Astrocyte (in vitro differentiated cells and primary cell): ENCODE results near the gene HSD11B2. TPM values are rescaled to one million over a fixed set of nuclear protein-coding genes. Genes with fewer than 3 reads are reported as not detected.
A peak's percentile ranks its signal among the peaks of the same experiment; 100 is the strongest.

Experiments
- DNase-seq: peaks from one replicate; pipeline ENCODE4 v3.0.0-alpha.2; 2010; ENCODE audit warnings: low read depth
- FAIRE-seq: peaks from 2 replicates; lab custom pipeline; 2011; peaks lifted over from hg19 to GRCh38; lab: Jason Lieb, UNC
- H2AFZ ChIP-seq: 2 replicates; pipeline ENCODE4 v1.6.0; 2012; ENCODE audit warnings: low read depth, low read length, inconsistent platforms
- H3K27ac ChIP-seq: 2 replicates; pipeline ENCODE4 v1.5.1; 2011; ENCODE audit warnings: low read depth, low read length, inconsistent platforms
- H3K27me3 ChIP-seq: 2 replicates; pipeline ENCODE4 v1.6.0; 2011; ENCODE audit warnings: low read length, inconsistent platforms; ENCODE audit not compliant: insufficient read depth
- H3K36me3 ChIP-seq: 2 replicates; pipeline ENCODE4 v1.5.1; 2011; ENCODE audit warnings: low read length, inconsistent platforms; ENCODE audit not compliant: insufficient read depth
- H3K4me1 ChIP-seq: 2 replicates; pipeline ENCODE4 v1.5.1; 2011; ENCODE audit warnings: low read length, inconsistent platforms; ENCODE audit not compliant: insufficient read depth
- H3K4me2 ChIP-seq: 2 replicates; pipeline ENCODE4 v1.6.0; 2012; ENCODE audit warnings: low read length, inconsistent platforms
- H3K4me3 ChIP-seq: 2 replicates; pipeline ENCODE4 v1.5.1; 2011; ENCODE audit warnings: low read depth, mild to moderate bottlenecking, low read length, inconsistent platforms; ENCODE audit not compliant: insufficient read depth
- H3K79me2 ChIP-seq: 2 replicates; pipeline ENCODE4 v1.6.0; 2012; ENCODE audit warnings: mild to moderate bottlenecking, low read length, inconsistent platforms; ENCODE audit not compliant: insufficient read depth
- H3K9ac ChIP-seq: 2 replicates; pipeline ENCODE4 v1.6.0; 2012; ENCODE audit warnings: mild to moderate bottlenecking, low read length, inconsistent platforms
- H3K9me3 ChIP-seq: 2 replicates; pipeline ENCODE4 v1.5.1; 2012; ENCODE audit warnings: low read depth, mild to moderate bottlenecking, low read length, inconsistent platforms; ENCODE audit not compliant: insufficient read depth
- H4K20me1 ChIP-seq: 2 replicates; pipeline ENCODE4 v1.6.0; 2012; ENCODE audit warnings: low read length, inconsistent platforms; ENCODE audit not compliant: insufficient read depth
- H3K27ac Mint-ChIP-seq: one replicate; pipeline ENCODE4 v1.8.0; 2021; ENCODE audit warnings: mild to moderate bottlenecking, mixed read lengths; ENCODE audit not compliant: unreplicated experiment
- H3K27me3 Mint-ChIP-seq: one replicate; pipeline ENCODE4 v1.8.0; 2021; ENCODE audit warnings: low read depth, mixed read lengths; ENCODE audit not compliant: unreplicated experiment
- H3K36me3 Mint-ChIP-seq: one replicate; pipeline ENCODE4 v1.8.0; 2021; ENCODE audit warnings: low read depth, mixed read lengths; ENCODE audit not compliant: unreplicated experiment
- H3K4me1 Mint-ChIP-seq: one replicate; pipeline ENCODE4 v1.8.0; 2021; ENCODE audit warnings: low read depth, mixed read lengths; ENCODE audit not compliant: unreplicated experiment
- H3K4me3 Mint-ChIP-seq: one replicate; pipeline ENCODE4 v1.8.0; 2021; ENCODE audit warnings: mild to moderate bottlenecking, moderate library complexity, mixed read lengths; ENCODE audit not compliant: unreplicated experiment
- H3K9me3 Mint-ChIP-seq: one replicate; pipeline ENCODE4 v1.8.0; 2021; ENCODE audit warnings: mild to moderate bottlenecking, mixed read lengths; ENCODE audit not compliant: unreplicated experiment
- EZH2 ChIP-seq: IDR thresholded peaks from 2 replicates; pipeline ENCODE4 v1.6.1; 2012; ENCODE audit warnings: mild to moderate bottlenecking, low read length, inconsistent platforms; ENCODE audit not compliant: insufficient read depth
- total RNA-seq: library from RNA; stranded (reverse); gene quantifications from 2 replicates; pipeline ENCODE4 v1.2.1, GENCODE V29; 2021
- TF ChIP-seq, protein P1 (sequence below): IDR thresholded peaks from 2 replicates; pipeline ENCODE4 v1.5.1; 2011; ENCODE audit warnings: low read depth, mild to moderate bottlenecking, inconsistent platforms, low read length, moderate library complexity; ENCODE audit not compliant: insufficient read depth

HSD11B2 gene
- total RNA-seq, 1 donor from 2014 or later, result not detected

DNA sequence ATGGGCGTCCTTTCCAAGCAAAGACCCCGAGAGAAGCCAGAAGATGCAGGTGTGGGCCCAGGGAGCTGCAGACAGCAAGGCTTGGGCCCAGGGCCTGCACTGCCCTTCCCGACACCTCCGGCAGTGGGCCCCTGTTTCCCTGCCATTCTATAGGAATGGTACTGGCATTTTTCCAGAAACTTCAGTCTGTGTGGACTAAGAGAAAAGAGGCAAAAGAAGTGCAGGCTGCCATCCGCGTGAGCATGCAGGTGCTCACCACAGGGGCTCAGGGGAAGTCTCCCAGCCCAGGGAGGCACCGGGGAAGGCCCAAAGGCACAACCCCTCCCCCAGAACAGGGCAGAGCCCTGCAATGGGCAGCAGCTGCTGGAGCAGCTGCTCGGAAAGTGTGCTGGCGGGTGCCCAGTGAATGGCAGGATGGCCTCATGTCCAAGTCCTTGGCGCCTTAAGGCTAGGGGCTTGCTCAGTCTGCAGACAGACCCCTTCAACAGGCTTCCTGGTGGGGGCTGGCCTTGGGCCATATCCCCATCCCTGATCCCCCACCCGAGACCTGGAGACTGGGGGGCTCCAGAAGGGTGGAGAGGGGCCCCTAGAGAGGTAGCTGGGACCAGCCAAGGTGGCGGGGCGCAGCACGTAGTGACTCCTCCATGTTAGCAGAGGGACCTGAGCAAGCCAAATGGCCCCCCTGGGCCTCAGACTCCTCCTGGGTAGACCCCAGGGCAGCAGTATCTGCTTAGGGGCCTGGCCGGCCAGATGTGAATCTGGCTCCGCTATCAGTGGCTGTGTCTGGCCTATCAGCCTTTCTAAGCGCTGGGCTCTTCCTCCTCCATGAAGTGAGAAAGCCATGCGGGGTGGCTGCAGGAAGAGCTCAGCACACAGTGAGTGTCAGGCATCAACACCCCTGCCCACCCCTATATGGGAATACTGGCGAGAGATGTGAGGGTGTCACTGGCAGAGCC, 30.9 kb upstream of the HSD11B2 start:
- Mint-ChIP-seq H3K4me1 (peaks cover 2% of the 10 kb centered on the region), H3K4me3 (no peak overlapping the region), H3K9me3 (no peaks in the 10 kb centered on the region), H3K27me3 (peaks cover 35% of the 10 kb centered on the region), H3K36me3 (no peaks in the 10 kb centered on the region), H3K27ac (no peak overlapping the region)
- no peak overlapping the region for H3K4me3 ChIP-seq
- H2AFZ ChIP-seq, result no peak overlapping the region
- H3K36me3 ChIP-seq, result no peaks in the 10 kb centered on the region
- H3K4me1 ChIP-seq, result peaks cover 16% of the 10 kb centered on the region
- H4K20me1 ChIP-seq, result peaks cover 4% of the 10 kb centered on the region
- FAIRE-seq (no peak), DNase-seq (no peak)
- no peak overlapping the region for H3K9ac ChIP-seq
- TF ChIP-seq, protein P1, sequence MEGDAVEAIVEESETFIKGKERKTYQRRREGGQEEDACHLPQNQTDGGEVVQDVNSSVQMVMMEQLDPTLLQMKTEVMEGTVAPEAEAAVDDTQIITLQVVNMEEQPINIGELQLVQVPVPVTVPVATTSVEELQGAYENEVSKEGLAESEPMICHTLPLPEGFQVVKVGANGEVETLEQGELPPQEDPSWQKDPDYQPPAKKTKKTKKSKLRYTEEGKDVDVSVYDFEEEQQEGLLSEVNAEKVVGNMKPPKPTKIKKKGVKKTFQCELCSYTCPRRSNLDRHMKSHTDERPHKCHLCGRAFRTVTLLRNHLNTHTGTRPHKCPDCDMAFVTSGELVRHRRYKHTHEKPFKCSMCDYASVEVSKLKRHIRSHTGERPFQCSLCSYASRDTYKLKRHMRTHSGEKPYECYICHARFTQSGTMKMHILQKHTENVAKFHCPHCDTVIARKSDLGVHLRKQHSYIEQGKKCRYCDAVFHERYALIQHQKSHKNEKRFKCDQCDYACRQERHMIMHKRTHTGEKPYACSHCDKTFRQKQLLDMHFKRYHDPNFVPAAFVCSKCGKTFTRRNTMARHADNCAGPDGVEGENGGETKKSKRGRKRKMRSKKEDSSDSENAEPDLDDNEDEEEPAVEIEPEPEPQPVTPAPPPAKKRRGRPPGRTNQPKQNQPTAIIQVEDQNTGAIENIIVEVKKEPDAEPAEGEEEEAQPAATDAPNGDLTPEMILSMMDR, result peak; percentile 1
- TF ChIP-seq EZH2, result no peak
- peak overlapping the region; percentile 66 for H3K4me2 ChIP-seq
- no peak overlapping the region for H3K27ac ChIP-seq
- no peaks in the 10 kb centered on the region for H3K9me3 ChIP-seq
- no peaks in the 10 kb centered on the region for H3K79me2 ChIP-seq
- H3K27me3 ChIP-seq, result no peaks in the 10 kb centered on the region

DNA sequence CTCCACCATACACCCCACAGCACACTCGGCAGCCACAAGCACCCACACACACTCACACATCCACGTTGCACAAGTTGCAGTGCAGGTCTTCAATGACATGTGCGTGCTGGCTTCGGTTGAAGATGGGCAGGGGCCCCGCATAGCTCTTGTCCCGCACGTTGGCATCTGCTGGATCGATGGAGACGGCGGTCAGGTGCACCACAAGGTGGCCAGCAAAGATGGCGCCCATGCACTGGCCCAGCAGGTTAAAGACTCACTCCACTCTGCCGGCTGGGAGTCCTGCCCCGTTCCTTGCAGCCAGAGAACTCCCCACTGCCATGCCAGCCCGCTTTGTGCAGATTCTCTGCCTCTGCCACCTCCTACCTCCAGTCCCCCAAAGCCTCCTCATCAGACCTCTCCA, 30.0 kb upstream of the HSD11B2 start:
- Mint-ChIP-seq H3K27ac (no peak overlapping the region), H3K4me1 (peaks cover 2% of the 10 kb centered on the region), H3K9me3 (no peaks in the 10 kb centered on the region), H3K4me3 (no peak overlapping the region), H3K36me3 (no peaks in the 10 kb centered on the region), H3K27me3 (peaks cover 29% of the 10 kb centered on the region)
- DNase-seq (no peak), FAIRE-seq (no peak)
- peaks cover 4% of the 10 kb centered on the region for H4K20me1 ChIP-seq
- H3K4me3 ChIP-seq, result no peak overlapping the region
- TF ChIP-seq, protein P1, result no peak
- TF ChIP-seq EZH2, result no peak
- no peak overlapping the region for H3K9ac ChIP-seq
- no peaks in the 10 kb centered on the region for H3K27me3 ChIP-seq
- no peaks in the 10 kb centered on the region for H3K79me2 ChIP-seq
- peaks cover 15% of the 10 kb centered on the region for H3K4me1 ChIP-seq
- H3K4me2 ChIP-seq, result no peak overlapping the region
- H3K36me3 ChIP-seq, result no peaks in the 10 kb centered on the region
- no peak overlapping the region for H2AFZ ChIP-seq
- H3K27ac ChIP-seq, result no peak overlapping the region
- no peaks in the 10 kb centered on the region for H3K9me3 ChIP-seq
